AG04449 (cell line): Measurements from ENCODE around the gene CCDC201.

Source experiments
- CTCF ChIA-PET: fragments of 350-600 bp; formaldehyde crosslinking; extraction: SDS; loops from one replicate; lab custom pipeline; 2021; ENCODE audit warnings: antibody characterized with exemption; lab: Yijun Ruan, JAX
- POLR2A ChIA-PET: fragments of 400-600, 350-600 bp; formaldehyde crosslinking; extraction: SDS; loops from one replicate; lab custom pipeline; 2020; ENCODE audit warnings: antibody characterized with exemption, inconsistent platforms; lab: Yijun Ruan, JAX
- DNase-seq: peaks from one replicate; pipeline ENCODE4 v3.0.0-alpha.2; 2010; ENCODE audit warnings: low read depth, low spot score
- H3K4me3 ChIP-seq: 2 replicates; pipeline ENCODE4 v1.5.1; 2011; ENCODE audit warnings: low read depth, mild to moderate bottlenecking, control low read depth, low read length
- CTCF ChIP-seq: IDR thresholded peaks from one replicate; pipeline ENCODE4 v1.5.1; 2011; ENCODE audit warnings: mild to moderate bottlenecking, moderate library complexity, low read length, control low read depth, inconsistent platforms; ENCODE audit not compliant: insufficient read depth; ENCODE audit errors: missing control alignments

CCDC201 gene

GRCh38 chr7:45912972-45913371 lies 40.1 kb upstream of the CCDC201 start:
- DNase-seq, result no peak
- TF ChIP-seq CTCF, result no peak
- no peak overlapping the region for H3K4me3 ChIP-seq
- CTCF ChIA-PET, result interaction anchor here (0.8 to 12.5 kb wide), 5 partner anchors 10 to 1262 kb away, joined by 4 to 259 read pairs (median 16); no protein-coding TSS in a partner anchor
- POLR2A ChIA-PET, result no interaction called here

- H3K4me3 ChIP-seq, result no peak overlapping the region
- no peak for TF ChIP-seq CTCF
- DNase-seq, result no peak
- ChIA-PET CTCF (no interaction called here), POLR2A (no interaction called here)
Observed at GRCh38 chr7:45911311-45911710, 38.4 kb upstream of the CCDC201 start.

- CTCF ChIA-PET, result no interaction called here
- no peak for TF ChIP-seq CTCF
- no peak for DNase-seq
- POLR2A ChIA-PET, result no interaction called here
- no peak overlapping the region for H3K4me3 ChIP-seq
Observed at GRCh38 chr7:45910855-45911254, 38.0 kb upstream of the CCDC201 start.

GRCh38 chr7:45909561-45909960 lies 36.7 kb upstream of the CCDC201 start:
- no peak overlapping the region for H3K4me3 ChIP-seq
- DNase-seq, result no peak
- no peak for TF ChIP-seq CTCF
- ChIA-PET CTCF (interaction anchor here (1.4 kb wide), 1 partner anchor 11 kb away, joined by 4 read pairs; no protein-coding TSS in a partner anchor), POLR2A (no interaction called here)

GRCh38 chr7:45902820-45903219 lies 29.9 kb upstream of the CCDC201 start:
- TF ChIP-seq CTCF, result no peak
- no peak for DNase-seq
- no peak overlapping the region for H3K4me3 ChIP-seq
- POLR2A ChIA-PET, result no interaction called here
- CTCF ChIA-PET, result interaction anchor here (0.7 to 5.9 kb wide), 4 partner anchors 11 to 1185 kb away, joined by 3 to 58 read pairs (median 17); no protein-coding TSS in a partner anchor

GRCh38 chr7:45901566-45901965 lies 28.7 kb upstream of the CCDC201 start:
- ChIA-PET POLR2A (no interaction called here), CTCF (interaction anchor here (1.5 to 5.9 kb wide), 3 partner anchors 10 to 21 kb away, joined by 6 to 58 read pairs (median 28); no protein-coding TSS in a partner anchor)
- DNase-seq, result no peak
- TF ChIP-seq CTCF, result no peak
- H3K4me3 ChIP-seq, result no peak overlapping the region
